Heart left ventricle (tissue), 13 donors: ENCODE results near the gene VWA8.

Source experiments
- POLR2A ChIP-seq, 2 donors: fragments of 450-650 bp; IDR thresholded peaks; one replicate each; pipeline ENCODE4 v1.6.1; 2017; ENCODE audit warnings: antibody characterized with exemption in 2 of 2, mild to moderate bottlenecking in 2 of 2, moderate library complexity in 2 of 2
- TF ChIP-seq, protein P1 (sequence below), 12 donors: fragments of 200-600 bp; sonication (generic) in 4 of 12; IDR thresholded peaks; one replicate each; pipeline versions ENCODE4 v1.5.0 to v1.8.0; 2018 to 2022; ENCODE audit warnings: antibody characterized with exemption in 12 of 12, mild to moderate bottlenecking in 5 of 12
- donor health status: ischemic (EF 13 %, LVEDD 7.1; RV severe dilation, severe dysfunction).
- donor health status: DM: no; HTN: yes; CAD: no.
- donor health status: DM: no; HTN: no; CAD: no.
- donor health status: ischemic (EF 25% LVEDD 6.9; RV normal size, moderate dysfunction).
- donor health status: ischemic (EF 25% LVEDD 5.7; RV mildly dilated, moderate dysfunction).
- donor health status: ischemic (EF 35%, LVEDD 5.7; RV mildly dilated, moderate dysfunction).
- donor health status: nonischemic (EF 11% LVEDD 7.7; RV severe dilation, severe dysfunction).
- donor health status: DM: yes; HTN: yes; CAD: no.
- donor health status: PGD.
- donor health status: ischemic (EF 29% LVEDD 5.4; RV normal size, mild dysfunction).
- donor health status: nonischemic (EF 23%, LVEDD 6.1; RV moderate dilation, normal function).

DNA sequence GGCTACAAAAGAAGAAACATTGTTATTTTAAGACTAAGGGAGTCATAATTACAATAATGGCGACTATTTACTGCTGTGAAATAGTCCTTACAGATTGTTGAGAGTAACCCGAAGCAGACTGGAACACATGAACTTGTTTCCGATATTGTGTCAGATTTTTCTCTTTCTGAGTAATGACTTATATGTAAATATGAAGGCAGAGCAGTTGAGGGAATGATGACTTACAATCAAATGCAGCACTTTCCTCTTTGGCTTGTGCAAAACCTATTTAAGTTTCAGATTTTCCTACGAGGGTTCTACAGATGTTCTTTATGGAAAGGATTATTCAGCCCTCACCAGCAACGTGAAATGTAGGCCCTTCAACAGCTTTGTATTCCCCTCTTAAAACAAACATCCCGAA lies 304.9 kb downstream of the VWA8 start:
- TF ChIP-seq, protein P1, sequence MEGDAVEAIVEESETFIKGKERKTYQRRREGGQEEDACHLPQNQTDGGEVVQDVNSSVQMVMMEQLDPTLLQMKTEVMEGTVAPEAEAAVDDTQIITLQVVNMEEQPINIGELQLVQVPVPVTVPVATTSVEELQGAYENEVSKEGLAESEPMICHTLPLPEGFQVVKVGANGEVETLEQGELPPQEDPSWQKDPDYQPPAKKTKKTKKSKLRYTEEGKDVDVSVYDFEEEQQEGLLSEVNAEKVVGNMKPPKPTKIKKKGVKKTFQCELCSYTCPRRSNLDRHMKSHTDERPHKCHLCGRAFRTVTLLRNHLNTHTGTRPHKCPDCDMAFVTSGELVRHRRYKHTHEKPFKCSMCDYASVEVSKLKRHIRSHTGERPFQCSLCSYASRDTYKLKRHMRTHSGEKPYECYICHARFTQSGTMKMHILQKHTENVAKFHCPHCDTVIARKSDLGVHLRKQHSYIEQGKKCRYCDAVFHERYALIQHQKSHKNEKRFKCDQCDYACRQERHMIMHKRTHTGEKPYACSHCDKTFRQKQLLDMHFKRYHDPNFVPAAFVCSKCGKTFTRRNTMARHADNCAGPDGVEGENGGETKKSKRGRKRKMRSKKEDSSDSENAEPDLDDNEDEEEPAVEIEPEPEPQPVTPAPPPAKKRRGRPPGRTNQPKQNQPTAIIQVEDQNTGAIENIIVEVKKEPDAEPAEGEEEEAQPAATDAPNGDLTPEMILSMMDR (IDR thresholded peaks at IDR 0.05), result no peak
- TF ChIP-seq POLR2A (IDR thresholded peaks at IDR 0.05), result no peak
